Measurements from ENCODE around the gene NECAB3.

- no peak for TF ChIP-seq CTCF (IDR thresholded peaks at IDR 0.05)
- TF ChIP-seq POLR2AphosphoS5 (IDR thresholded peaks at IDR 0.05; ENCODE audit: low read depth, low read length): no peak
- TF ChIP-seq SIN3A (IDR thresholded peaks at IDR 0.05; ENCODE audit: borderline replicate concordance, insufficient read depth, low read depth, low read length): no peak
- TF ChIP-seq REST (IDR thresholded peaks at IDR 0.05; ENCODE audit: insufficient read depth in 1 of 2, low read depth in 2 of 2, low read length in 1 of 2): no peak
- TF ChIP-seq TCF7L2 (IDR thresholded peaks at IDR 0.05; ENCODE audit: low read depth, low read length): no peak
Observed at GRCh38 chr20:33629979-33630378, 44.2 kb downstream of the NECAB3 start.

All from Panc1 (cell line).